Measurements from ENCODE around the gene C1R.

DNA sequence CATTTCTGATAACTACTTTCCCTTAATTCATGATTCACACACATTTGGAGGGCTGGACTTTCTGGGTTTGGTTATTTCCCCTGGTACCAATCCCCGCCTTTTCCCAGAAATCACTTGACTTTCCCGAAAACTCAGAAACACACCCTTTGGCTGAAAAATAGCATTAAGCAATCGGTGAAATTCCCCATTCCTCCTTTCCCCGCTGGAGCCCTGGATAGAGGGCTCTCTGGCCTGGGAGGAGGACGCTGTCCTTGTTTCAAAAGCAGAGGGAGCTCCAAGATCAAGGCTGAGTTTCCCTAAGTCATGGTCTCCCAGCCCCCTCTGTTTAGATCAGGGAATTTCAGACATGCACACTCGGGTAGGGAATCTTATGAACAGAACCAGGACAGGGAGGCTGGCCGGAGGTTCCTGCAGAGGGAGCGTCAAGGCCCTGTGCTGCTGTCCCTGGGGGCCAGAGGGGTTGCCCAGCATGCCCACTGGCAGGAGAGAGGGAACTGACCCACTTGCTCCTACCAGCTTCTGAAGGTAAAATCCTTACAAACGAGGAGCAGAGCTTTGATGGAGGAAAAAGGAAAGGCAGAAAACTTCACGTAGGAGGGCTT lies 31.8 kb downstream of the C1R start, which contains the start of gene C1S:
- TF ChIP-seq, protein P1, sequence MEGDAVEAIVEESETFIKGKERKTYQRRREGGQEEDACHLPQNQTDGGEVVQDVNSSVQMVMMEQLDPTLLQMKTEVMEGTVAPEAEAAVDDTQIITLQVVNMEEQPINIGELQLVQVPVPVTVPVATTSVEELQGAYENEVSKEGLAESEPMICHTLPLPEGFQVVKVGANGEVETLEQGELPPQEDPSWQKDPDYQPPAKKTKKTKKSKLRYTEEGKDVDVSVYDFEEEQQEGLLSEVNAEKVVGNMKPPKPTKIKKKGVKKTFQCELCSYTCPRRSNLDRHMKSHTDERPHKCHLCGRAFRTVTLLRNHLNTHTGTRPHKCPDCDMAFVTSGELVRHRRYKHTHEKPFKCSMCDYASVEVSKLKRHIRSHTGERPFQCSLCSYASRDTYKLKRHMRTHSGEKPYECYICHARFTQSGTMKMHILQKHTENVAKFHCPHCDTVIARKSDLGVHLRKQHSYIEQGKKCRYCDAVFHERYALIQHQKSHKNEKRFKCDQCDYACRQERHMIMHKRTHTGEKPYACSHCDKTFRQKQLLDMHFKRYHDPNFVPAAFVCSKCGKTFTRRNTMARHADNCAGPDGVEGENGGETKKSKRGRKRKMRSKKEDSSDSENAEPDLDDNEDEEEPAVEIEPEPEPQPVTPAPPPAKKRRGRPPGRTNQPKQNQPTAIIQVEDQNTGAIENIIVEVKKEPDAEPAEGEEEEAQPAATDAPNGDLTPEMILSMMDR (IDR thresholded peaks at IDR 0.05; ENCODE audit: low read length), result no peak
- TF ChIP-seq EZH2 (IDR thresholded peaks at IDR 0.05; ENCODE audit: borderline replicate concordance, low read length), result no peak
